Glutamatergic neuron (in vitro differentiated cells): ENCODE results near the gene SNRPD2. TPM values are rescaled to one million over a fixed set of nuclear protein-coding genes. Genes with fewer than 3 reads are reported as not detected.

Source experiments
- DNase-seq: peaks from one replicate; pipeline ENCODE4 v3.0.0; 2022
- H3K27ac Mint-ChIP-seq: one replicate; pipeline ENCODE4 v1.8.0; 2020; ENCODE audit warnings: mild to moderate bottlenecking, mixed read lengths, inconsistent platforms; ENCODE audit not compliant: unreplicated experiment
- H3K27me3 Mint-ChIP-seq: one replicate; pipeline ENCODE4 v1.8.0; 2020; ENCODE audit warnings: mild to moderate bottlenecking, moderate library complexity, mixed read lengths, inconsistent platforms; ENCODE audit not compliant: unreplicated experiment
- H3K36me3 Mint-ChIP-seq: one replicate; pipeline ENCODE4 v1.8.0; 2020; ENCODE audit warnings: mild to moderate bottlenecking, mixed read lengths, inconsistent platforms; ENCODE audit not compliant: unreplicated experiment
- H3K4me1 Mint-ChIP-seq: one replicate; pipeline ENCODE4 v1.8.0; 2020; ENCODE audit warnings: mild to moderate bottlenecking, low read depth, mixed read lengths, inconsistent platforms; ENCODE audit not compliant: unreplicated experiment
- H3K4me3 Mint-ChIP-seq: one replicate; pipeline ENCODE4 v1.8.0; 2020; ENCODE audit warnings: mild to moderate bottlenecking, mixed read lengths, inconsistent platforms; ENCODE audit not compliant: unreplicated experiment
- H3K9me3 Mint-ChIP-seq: one replicate; pipeline ENCODE4 v1.8.0; 2020; ENCODE audit warnings: mild to moderate bottlenecking, moderate library complexity, mixed read lengths, inconsistent platforms; ENCODE audit not compliant: unreplicated experiment
- total RNA-seq: library from RNA; stranded (reverse); fragmentation: NEBNext Ultra II Directional; extraction: Animal tissue kit (Norgen Biotek cat#: 25700); gene quantifications from one replicate; pipeline ENCODE4 v1.2.1, GENCODE V29; 2021; ENCODE audit not compliant: unreplicated experiment
- TF ChIP-seq, protein P1 (sequence below): fragments of 200-600 bp; sonication (generic); IDR thresholded peaks from one replicate; pipeline ENCODE4 v1.5.0; 2021; ENCODE audit not compliant: partially characterized antibody, unreplicated experiment

The SNRPD2 gene
- total RNA-seq, 1 donor from 2014 or later = 264 TPM

DNA sequence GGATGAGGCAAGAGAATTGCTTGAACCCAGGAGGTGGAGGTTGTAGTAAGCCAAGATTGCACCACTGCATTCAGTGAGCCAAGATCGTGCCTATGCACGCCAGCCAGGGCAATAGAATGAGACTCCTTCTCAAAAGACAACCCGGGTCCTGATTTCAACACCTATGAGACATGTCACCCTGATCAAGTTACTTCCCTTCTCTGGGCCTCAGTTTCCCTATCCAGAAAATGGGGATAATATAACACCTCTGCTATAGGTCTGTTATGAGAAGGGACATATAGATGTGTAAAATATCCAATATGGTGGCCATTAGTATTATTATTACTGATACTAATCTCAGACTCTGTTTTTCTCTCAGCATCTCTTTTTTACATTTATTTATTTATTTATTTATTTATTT is 36.7 kb downstream of the SNRPD2 start:
- Mint-ChIP-seq H3K4me1 (peaks cover 8% of the 10 kb centered on the region), H3K27me3 (peaks cover 3% of the 10 kb centered on the region), H3K36me3 (no peaks in the 10 kb centered on the region), H3K27ac (no peak overlapping the region), H3K4me3 (no peak overlapping the region), H3K9me3 (peaks cover 2% of the 10 kb centered on the region)
- TF ChIP-seq, protein P1, sequence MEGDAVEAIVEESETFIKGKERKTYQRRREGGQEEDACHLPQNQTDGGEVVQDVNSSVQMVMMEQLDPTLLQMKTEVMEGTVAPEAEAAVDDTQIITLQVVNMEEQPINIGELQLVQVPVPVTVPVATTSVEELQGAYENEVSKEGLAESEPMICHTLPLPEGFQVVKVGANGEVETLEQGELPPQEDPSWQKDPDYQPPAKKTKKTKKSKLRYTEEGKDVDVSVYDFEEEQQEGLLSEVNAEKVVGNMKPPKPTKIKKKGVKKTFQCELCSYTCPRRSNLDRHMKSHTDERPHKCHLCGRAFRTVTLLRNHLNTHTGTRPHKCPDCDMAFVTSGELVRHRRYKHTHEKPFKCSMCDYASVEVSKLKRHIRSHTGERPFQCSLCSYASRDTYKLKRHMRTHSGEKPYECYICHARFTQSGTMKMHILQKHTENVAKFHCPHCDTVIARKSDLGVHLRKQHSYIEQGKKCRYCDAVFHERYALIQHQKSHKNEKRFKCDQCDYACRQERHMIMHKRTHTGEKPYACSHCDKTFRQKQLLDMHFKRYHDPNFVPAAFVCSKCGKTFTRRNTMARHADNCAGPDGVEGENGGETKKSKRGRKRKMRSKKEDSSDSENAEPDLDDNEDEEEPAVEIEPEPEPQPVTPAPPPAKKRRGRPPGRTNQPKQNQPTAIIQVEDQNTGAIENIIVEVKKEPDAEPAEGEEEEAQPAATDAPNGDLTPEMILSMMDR = no peak
- DNase-seq = no peak

DNA sequence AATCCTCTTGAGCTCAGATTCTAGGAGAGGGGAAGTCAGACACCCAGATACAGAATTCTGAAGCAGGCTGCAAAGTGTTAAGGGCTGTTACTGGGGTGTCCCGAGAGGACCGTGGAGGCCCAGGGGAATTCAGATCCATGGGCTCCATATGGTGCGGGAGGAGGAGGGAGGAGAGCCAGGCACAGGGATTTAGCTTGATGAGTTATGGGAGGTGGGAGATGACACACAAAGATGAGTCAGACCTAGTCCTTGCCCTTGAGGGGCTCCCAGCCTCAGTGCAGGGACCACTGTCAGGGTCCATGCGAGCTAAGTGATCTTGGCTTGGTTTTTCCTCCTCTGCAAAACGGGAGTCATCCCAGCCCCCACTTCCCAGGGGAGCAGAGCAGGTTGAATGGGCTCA is 38.1 kb downstream of the SNRPD2 start:
- Mint-ChIP-seq H3K27me3 (peaks cover 3% of the 10 kb centered on the region), H3K27ac (peak overlapping the region; percentile 89), H3K9me3 (peaks cover 4% of the 10 kb centered on the region), H3K4me3 (peak overlapping the region; percentile 59), H3K36me3 (no peaks in the 10 kb centered on the region), H3K4me1 (peaks cover 8% of the 10 kb centered on the region)
- DNase-seq = peak; percentile 72
- TF ChIP-seq, protein P1 = no peak

DNA sequence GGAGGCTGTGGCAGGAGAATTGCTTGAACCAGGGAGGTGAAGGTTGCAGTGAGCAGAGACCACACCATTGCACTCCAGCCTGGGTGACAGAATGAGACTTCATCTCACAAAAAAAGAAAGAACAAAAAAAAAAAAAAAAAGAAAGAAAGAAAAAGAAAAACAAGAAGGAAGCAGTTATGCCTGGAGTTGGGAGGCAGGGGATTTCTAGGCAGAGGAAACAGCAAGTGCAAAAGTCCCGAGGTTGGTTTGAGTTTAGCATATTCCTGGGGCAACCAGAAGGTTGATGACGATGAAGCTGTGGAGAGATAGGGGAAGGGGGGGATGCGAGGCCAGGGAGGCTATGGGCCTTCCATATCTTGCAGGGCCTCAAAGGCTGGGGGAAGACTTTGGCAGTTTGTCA is 41.0 kb downstream of the SNRPD2 start:
- no peak for DNase-seq
- H3K9me3 Mint-ChIP-seq = peaks cover 6% of the 10 kb centered on the region
- H3K4me1 Mint-ChIP-seq = peaks cover 8% of the 10 kb centered on the region
- peaks cover 3% of the 10 kb centered on the region for H3K27me3 Mint-ChIP-seq
- no peak overlapping the region for H3K27ac Mint-ChIP-seq
- H3K4me3 Mint-ChIP-seq = no peak overlapping the region
- TF ChIP-seq, protein P1 = no peak
- H3K36me3 Mint-ChIP-seq = no peaks in the 10 kb centered on the region

DNA sequence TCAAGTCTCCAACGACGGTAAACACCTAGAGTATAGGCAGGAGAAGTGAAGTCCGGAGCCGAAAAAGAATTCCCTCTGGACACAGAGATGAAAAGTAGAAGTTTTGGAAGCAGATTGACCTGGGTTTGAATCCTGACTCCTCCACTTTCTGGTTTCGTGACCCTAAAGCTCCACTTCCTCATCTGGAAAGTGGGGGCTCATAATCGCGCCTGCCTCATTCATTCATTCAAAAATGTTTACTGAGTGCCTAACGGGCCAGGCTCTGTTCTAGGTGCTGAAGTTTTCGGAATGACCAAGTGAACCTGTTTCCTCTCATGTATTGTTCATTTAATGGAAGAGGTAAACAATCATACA is 45.4 kb downstream of the SNRPD2 start:
- Mint-ChIP-seq H3K4me3 (peak overlapping the region; percentile 83), H3K27ac (peak overlapping the region; percentile 12), H3K9me3 (peaks cover 4% of the 10 kb centered on the region), H3K36me3 (peaks cover 2% of the 10 kb centered on the region), H3K27me3 (peaks cover 4% of the 10 kb centered on the region), H3K4me1 (peaks cover 8% of the 10 kb centered on the region)
- no peak for DNase-seq
- TF ChIP-seq, protein P1 = no peak

DNA sequence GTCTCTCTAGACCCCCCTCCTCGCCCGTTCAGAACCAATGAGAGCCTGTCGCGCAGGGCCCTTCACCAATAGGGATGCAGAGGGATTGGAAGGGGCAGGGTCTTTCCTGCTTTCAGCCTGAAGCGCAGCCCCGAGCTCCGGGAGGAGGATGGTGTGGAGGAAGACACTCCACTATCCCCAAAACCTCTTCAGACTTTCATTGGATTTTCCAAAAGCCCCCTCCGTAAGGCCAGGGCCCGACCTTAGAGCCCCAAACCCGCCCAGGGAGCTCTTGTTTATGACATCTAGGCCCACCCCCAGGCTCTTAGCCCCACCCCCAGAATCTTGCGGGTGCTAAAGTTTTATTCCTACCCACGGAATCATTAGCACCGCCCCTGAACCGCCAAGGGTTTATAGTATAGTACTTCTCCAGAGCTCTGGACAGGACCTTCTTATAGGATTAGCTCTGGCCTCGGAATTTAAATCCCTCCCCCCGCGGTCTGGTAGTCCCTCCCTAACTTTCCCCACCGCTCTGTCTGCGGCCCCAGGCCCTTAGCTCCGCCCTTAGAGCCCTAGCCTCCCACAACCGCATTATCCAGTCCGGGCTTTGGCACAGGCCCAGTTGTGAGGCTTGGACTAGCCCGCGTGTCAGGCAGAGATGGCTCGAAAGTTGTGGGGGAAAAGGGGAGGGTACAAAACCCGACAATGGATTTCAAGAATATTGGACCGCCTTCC is 46.0 kb downstream of the SNRPD2 start:
- peaks cover 11% of the 10 kb centered on the region for H3K4me1 Mint-ChIP-seq
- H3K4me3 Mint-ChIP-seq = peak overlapping the region; percentile 83
- peak; percentile 88 for DNase-seq
- TF ChIP-seq, protein P1 = no peak
- no peak overlapping the region for H3K27ac Mint-ChIP-seq
- H3K9me3 Mint-ChIP-seq = peaks cover 5% of the 10 kb centered on the region
- peaks cover 7% of the 10 kb centered on the region for H3K36me3 Mint-ChIP-seq
- peaks cover 5% of the 10 kb centered on the region for H3K27me3 Mint-ChIP-seq
